ENCODE measurements around the gene ZBED6. TPM values are rescaled to one million over a fixed set of nuclear protein-coding genes. Genes with fewer than 3 reads are reported as not detected.

The ZBED6 gene
- total RNA-seq, 2 experiments from 2014 or later = 12.2 to 32.1 TPM

DNA sequence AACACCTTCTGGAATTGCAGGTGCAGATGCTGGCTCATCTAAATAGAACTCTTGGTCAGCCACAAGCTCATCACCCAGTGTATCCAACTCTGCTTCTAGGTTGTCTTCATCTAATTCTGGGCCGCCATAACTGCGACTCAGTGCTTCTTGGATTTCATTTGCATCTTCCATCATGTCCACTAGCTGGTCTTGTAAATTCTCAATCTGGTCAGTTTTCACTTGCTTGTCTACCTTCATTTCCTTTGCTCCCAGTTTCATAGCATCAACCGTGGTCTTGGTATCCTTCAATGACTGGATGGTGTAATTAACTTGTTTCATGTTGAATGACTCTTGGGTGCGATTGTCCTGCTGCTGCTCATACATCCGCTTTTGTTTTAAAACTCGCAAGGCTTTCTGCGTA is 10.3 kb downstream of the ZBED6 start:
- intact Hi-C loops (cut with micrococcal nuclease; ENCODE audit: unreplicated experiment) = no loop called here
- no peaks in the 10 kb centered on the region for H3K9me2 ChIP-seq (ENCODE audit: insufficient read depth, low read length)
- no peak overlapping the region for H3K27ac ChIP-seq (ENCODE audit: low read depth, low read length, poor library complexity, severe bottlenecking)
- ChIA-PET CTCF (ENCODE audit: unreplicated experiment) (interaction anchor here (0.6 kb wide), 1 partner anchor 660 kb away, joined by 5 read pairs; no protein-coding TSS in a partner anchor), POLR2A (interaction anchor here (0.6 kb wide), 1 partner anchor 185 kb away, joined by 5 read pairs; no protein-coding TSS in a partner anchor)
- H3K9me3 ChIP-seq (ENCODE audit: low read length) = no peaks in the 10 kb centered on the region
- H2AFZ ChIP-seq (ENCODE audit: low read length) = no peak overlapping the region
- BruUV-seq (replicated peaks) = no TSS peak
- no peak for TF ChIP-seq EZH2phosphoT487 (IDR thresholded peaks at IDR 0.05; ENCODE audit: borderline replicate concordance, low read depth, low read length)
- H3K4me1 ChIP-seq (ENCODE audit: insufficient read depth, low read length, poor library complexity, severe bottlenecking) = peaks cover 2% of the 10 kb centered on the region
- H3K36me3 ChIP-seq (ENCODE audit: insufficient read depth, low read length) = peaks cover 88% of the 10 kb centered on the region
- H3K4me3 ChIP-seq (ENCODE audit: low read depth, low read length, poor library complexity, severe bottlenecking) = no peak overlapping the region
- no peak overlapping the region for H3K4me2 ChIP-seq (ENCODE audit: low read length)
- peaks cover 93% of the 10 kb centered on the region for H3K79me2 ChIP-seq (ENCODE audit: insufficient read depth, low read depth, low read length)
- H4K20me1 ChIP-seq (ENCODE audit: insufficient read depth, low read length) = no peaks in the 10 kb centered on the region
- no peak for DNase-seq (ENCODE audit: low spot score)

DNA sequence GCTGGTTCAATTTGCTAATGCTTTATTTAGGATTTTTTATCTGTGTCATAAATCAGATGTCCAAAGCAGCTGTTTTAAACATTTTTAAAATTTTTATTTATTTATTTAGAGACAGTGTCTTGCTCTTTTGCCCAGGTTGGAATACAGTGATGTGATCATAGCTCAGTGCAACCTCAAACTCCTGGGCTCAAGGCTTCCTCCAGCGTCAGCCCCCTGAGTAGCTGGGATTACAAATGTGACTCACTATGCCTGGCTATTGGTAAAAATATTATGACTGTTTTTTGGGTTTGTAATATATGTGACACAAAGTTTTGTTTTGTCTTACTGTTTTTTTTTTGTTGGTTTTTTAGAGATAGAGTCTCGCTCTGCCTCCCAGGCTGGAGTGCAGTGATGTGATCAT is 11.8 kb downstream of the ZBED6 start:
- no peaks in the 10 kb centered on the region for H4K20me1 ChIP-seq (ENCODE audit: insufficient read depth, low read length)
- no peaks in the 10 kb centered on the region for H3K4me1 ChIP-seq (ENCODE audit: insufficient read depth, low read length, poor library complexity, severe bottlenecking)
- DNase-seq (ENCODE audit: low spot score) = no peak
- ChIA-PET CTCF (ENCODE audit: unreplicated experiment) (no interaction called here), POLR2A (interaction anchor here (0.6 to 1.5 kb wide), 5 partner anchors 9 to 178 kb away, joined by 3 to 4 read pairs (median 3); no protein-coding TSS in a partner anchor)
- TF ChIP-seq EZH2phosphoT487 (IDR thresholded peaks at IDR 0.05; ENCODE audit: borderline replicate concordance, low read depth, low read length) = no peak
- TF ChIP-seq, protein P1, sequence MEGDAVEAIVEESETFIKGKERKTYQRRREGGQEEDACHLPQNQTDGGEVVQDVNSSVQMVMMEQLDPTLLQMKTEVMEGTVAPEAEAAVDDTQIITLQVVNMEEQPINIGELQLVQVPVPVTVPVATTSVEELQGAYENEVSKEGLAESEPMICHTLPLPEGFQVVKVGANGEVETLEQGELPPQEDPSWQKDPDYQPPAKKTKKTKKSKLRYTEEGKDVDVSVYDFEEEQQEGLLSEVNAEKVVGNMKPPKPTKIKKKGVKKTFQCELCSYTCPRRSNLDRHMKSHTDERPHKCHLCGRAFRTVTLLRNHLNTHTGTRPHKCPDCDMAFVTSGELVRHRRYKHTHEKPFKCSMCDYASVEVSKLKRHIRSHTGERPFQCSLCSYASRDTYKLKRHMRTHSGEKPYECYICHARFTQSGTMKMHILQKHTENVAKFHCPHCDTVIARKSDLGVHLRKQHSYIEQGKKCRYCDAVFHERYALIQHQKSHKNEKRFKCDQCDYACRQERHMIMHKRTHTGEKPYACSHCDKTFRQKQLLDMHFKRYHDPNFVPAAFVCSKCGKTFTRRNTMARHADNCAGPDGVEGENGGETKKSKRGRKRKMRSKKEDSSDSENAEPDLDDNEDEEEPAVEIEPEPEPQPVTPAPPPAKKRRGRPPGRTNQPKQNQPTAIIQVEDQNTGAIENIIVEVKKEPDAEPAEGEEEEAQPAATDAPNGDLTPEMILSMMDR (conservative IDR thresholded peaks at IDR 0.05; ENCODE audit: low read length) = no peak
- H3K4me3 ChIP-seq (ENCODE audit: low read depth, low read length, poor library complexity, severe bottlenecking) = no peak overlapping the region
- no peaks in the 10 kb centered on the region for H3K9me2 ChIP-seq (ENCODE audit: insufficient read depth, low read length)
- H3K27ac ChIP-seq (ENCODE audit: low read depth, low read length, poor library complexity, severe bottlenecking) = no peak overlapping the region
- peaks cover 90% of the 10 kb centered on the region for H3K36me3 ChIP-seq (ENCODE audit: insufficient read depth, low read length)
- peaks cover 91% of the 10 kb centered on the region for H3K79me2 ChIP-seq (ENCODE audit: insufficient read depth, low read depth, low read length)
- BruUV-seq (replicated peaks) = no TSS peak
- no peaks in the 10 kb centered on the region for H3K9me3 ChIP-seq (ENCODE audit: low read length)
- no peak overlapping the region for H2AFZ ChIP-seq (ENCODE audit: low read length)
- no peak overlapping the region for H3K4me2 ChIP-seq (ENCODE audit: low read length)
- intact Hi-C loops (cut with micrococcal nuclease; ENCODE audit: unreplicated experiment) = no loop called here

DNA sequence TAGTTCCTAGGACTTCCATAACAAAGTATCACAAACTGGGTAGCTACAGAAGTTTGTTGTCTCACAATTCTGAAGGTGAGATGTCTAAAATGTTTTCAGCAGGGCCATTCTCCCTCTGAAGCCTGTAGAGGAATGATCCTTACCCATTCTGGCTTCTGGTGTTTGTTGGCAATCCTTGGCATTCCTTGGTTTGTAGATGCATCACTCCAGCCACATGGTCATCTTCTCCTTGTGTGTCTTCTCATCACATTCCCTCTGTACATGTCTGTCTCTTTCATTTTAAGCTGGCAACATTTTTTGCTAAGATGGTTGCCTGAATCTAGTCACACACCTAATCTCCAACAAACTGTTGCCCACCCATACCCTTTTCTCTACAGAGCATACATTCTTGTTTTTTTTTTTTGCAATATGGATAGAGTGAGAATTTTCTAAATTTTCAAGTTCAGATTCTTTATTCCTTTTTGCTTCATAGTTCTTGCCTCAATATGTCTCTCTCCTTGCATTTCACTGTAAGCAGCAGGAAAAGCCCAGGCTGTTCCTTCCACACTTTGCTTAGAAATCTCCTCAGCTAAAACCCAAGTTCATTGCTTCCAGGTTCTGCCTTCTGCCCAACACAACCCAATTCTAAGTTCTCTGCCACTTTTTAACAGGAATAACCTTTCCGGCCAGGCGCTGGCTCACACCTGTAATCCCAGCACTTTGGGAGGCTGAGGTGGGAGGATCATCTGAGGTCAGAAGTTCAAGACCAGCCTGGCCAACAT is 18.3 kb downstream of the ZBED6 start:
- POLR2A ChIA-PET = interaction anchor here (0.6 to 1.8 kb wide), 2 partner anchors 14 to 357 kb away, joined by 3 to 7 read pairs; no protein-coding TSS in a partner anchor
- Histone ChIP-seq H3K36me3 (ENCODE audit: insufficient read depth, low read length) (peaks cover 87% of the 10 kb centered on the region), H4K20me1 (ENCODE audit: insufficient read depth, low read length) (no peaks in the 10 kb centered on the region), H3K4me3 (ENCODE audit: low read depth, low read length, poor library complexity, severe bottlenecking) (no peak overlapping the region), H3K27ac (ENCODE audit: low read depth, low read length, poor library complexity, severe bottlenecking) (no peak overlapping the region), H3K4me1 (ENCODE audit: insufficient read depth, low read length, poor library complexity, severe bottlenecking) (peaks cover 31% of the 10 kb centered on the region), H3K9me2 (ENCODE audit: insufficient read depth, low read length) (no peaks in the 10 kb centered on the region), H3K9me3 (ENCODE audit: low read length) (0 out of 2 replicates have a peak, but pooled peaks cover 3% of the 10 kb centered on the region), H3K79me2 (ENCODE audit: insufficient read depth, low read depth, low read length) (peaks cover 75% of the 10 kb centered on the region), H2AFZ (ENCODE audit: low read length) (no peak overlapping the region), H3K4me2 (ENCODE audit: low read length) (no peak overlapping the region)
- no TSS peak for BruUV-seq (replicated peaks)
- no peak for TF ChIP-seq EZH2phosphoT487 (IDR thresholded peaks at IDR 0.05; ENCODE audit: borderline replicate concordance, low read depth, low read length)
- TF ChIP-seq, protein P1 (conservative IDR thresholded peaks at IDR 0.05; ENCODE audit: low read length) = no peak
- intact Hi-C loops (cut with micrococcal nuclease; ENCODE audit: unreplicated experiment) = no loop called here
- no peak for DNase-seq (ENCODE audit: low spot score)
- CTCF ChIA-PET (ENCODE audit: unreplicated experiment) = no interaction called here

Data from OCI-LY7 (cell line).